NCI-H345 treated with DMSO at 0.1 percent for 48 hours (cell line): ENCODE results near the gene DRICH1.
"Not testable (repeated sequence)": the region's sequence is repeated elsewhere in the genome, so short reads cannot be mapped to it uniquely, and the experiment has no call there.

Experiments
- DNase-seq: peaks from one replicate; lab custom pipeline; 2025; ENCODE audit not compliant: unreplicated experiment; lab: John Stamatoyannopoulos, UW

Gene DRICH1

GRCh38 chr22:23569716-23570115, 62.4 kb downstream of the DRICH1 start:
- no peak for DNase-seq

GRCh38 chr22:23569291-23569690, 62.8 kb downstream of the DRICH1 start:
- DNase-seq, result no peak

GRCh38 chr22:23566705-23567475, 65.2 kb downstream of the DRICH1 start:
- no peak for DNase-seq

- DNase-seq, result no peak
These were observed 66.0 kb downstream of the DRICH1 start for GRCh38 chr22:23565915-23566704.

GRCh38 chr22:23565305-23565914, 66.7 kb downstream of the DRICH1 start:
- DNase-seq, result peak; percentile 11

- no peak for DNase-seq
These were observed 67.8 kb downstream of the DRICH1 start for GRCh38 chr22:23564276-23564675.

- DNase-seq, result no peak
These were observed 69.0 kb downstream of the DRICH1 start for GRCh38 chr22:23563111-23563510.

- no peak for DNase-seq
These were observed 69.9 kb downstream of the DRICH1 start for GRCh38 chr22:23562186-23562585.

GRCh38 chr22:23561025-23561510, 71.1 kb downstream of the DRICH1 start:
- not testable (repeated sequence) for DNase-seq

GRCh38 chr22:23560215-23560614, 71.9 kb downstream of the DRICH1 start:
- DNase-seq, result not testable (repeated sequence)
